ENCODE measurements around the gene CAD.

The CAD gene

DNA sequence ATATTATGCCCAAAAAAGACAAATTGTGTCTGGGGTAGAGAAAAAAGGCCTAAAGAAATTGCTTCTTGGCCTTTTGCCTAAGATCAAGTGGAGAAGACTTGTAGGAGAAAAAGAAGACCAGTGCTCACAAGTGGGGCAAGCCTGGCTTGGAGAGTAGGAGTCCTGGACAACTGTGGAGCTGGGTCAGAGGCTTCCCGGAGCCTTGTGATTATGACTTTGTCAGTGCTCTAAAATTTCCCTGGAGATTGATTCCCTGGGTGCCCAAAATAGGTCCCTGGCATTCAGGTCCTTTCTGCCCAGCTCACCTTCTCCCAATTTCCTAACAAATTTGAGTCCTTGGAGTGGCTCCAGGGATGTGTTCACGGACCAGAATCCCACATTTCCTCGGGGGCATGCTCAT, 64.3 kb downstream of the CAD start:
- DNase-seq (ENCODE audit: low read depth in 3 of 3), result no peak

- DNase-seq (ENCODE audit: low read depth in 3 of 3), result no peak
Observed at GRCh38 chr2:27281855-27282559, 64.8 kb downstream of the CAD start, which contains the start of gene TRIM54. Gene TRIM54, plus strand, starts transcription at chr2:27282429. Its CDS starts 303 bp downstream, at chr2:27282732.

GRCh38 chr2:27282892-27283291, 65.7 kb downstream of the CAD start:
- DNase-seq (ENCODE audit: low read depth in 3 of 3), result no peak

DNA sequence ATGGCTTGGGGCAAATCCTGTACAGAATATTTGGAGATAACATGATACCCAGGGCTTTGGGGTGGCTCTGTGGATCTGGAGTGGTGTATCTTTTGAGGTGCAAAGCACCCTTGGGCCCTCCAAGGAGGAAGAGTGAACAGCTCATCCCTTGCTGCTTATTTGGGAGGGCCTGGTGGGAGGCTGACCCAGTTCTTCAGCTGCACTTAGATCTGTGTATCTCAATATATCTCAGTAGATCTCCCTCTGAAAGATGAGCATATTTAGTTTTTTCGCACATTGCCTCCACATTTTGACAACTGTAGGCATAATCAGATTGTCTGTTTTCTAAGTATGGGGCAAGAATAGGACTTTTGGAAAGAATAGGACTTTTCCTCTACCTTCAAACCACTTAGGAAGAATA, 67.8 kb downstream of the CAD start:
- DNase-seq (ENCODE audit: low read depth in 3 of 3), result no peak

GRCh38 chr2:27285481-27285880, 68.3 kb downstream of the CAD start:
- no peak for DNase-seq (ENCODE audit: low read depth in 3 of 3)

GRCh38 chr2:27288610-27289009, 71.4 kb downstream of the CAD start:
- DNase-seq (ENCODE audit: low read depth in 3 of 3), result no peak

DNA sequence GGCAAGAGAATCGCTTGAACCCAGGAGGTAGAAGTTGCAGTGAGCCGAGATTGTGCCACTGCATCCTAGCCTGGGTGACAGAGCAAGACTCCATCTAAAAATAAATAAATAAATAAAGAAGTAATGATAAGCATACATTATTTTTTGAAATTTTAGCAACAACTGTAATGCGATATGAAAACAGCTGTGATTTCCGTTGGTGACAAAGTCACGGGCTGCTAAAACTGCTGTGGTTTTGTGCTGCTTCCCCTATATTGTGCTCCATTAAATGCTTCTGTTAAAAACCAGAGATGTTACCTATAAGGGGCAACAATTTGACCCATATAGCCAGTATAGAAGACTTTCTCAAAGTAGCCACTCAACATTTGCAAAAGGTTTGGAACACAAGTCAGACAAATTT, 73.4 kb downstream of the CAD start:
- no peak for DNase-seq (ENCODE audit: low read depth in 3 of 3)

- DNase-seq (ENCODE audit: low read depth in 3 of 3), result no peak
Observed at GRCh38 chr2:27291865-27292264, 74.7 kb downstream of the CAD start.
